Mucosa of stomach (tissue), 1 donor: ENCODE data around the gene GARIN3.

Experiments used
- H3K27me3 ChIP-seq: one replicate; pipeline ENCODE4 v1.7.0; 2013; ENCODE audit warnings: mild to moderate bottlenecking, low read length; ENCODE audit not compliant: control insufficient read depth, insufficient read depth
- H3K36me3 ChIP-seq: one replicate; pipeline ENCODE4 v1.7.0; 2013; ENCODE audit warnings: low read length; ENCODE audit not compliant: control insufficient read depth, insufficient read depth
- H3K4me1 ChIP-seq: one replicate; pipeline ENCODE4 v1.7.0; 2013; ENCODE audit warnings: mild to moderate bottlenecking, low read length; ENCODE audit not compliant: control insufficient read depth, insufficient read depth
- H3K4me3 ChIP-seq: one replicate; pipeline ENCODE4 v1.7.0; 2013; ENCODE audit warnings: low read length
- H3K9ac ChIP-seq: one replicate; pipeline ENCODE4 v1.7.0; 2013; ENCODE audit warnings: mild to moderate bottlenecking, low read length, moderate library complexity
- H3K9me3 ChIP-seq: one replicate; pipeline ENCODE4 v1.7.0; 2013; ENCODE audit warnings: mild to moderate bottlenecking, low read length, moderate library complexity; ENCODE audit not compliant: control insufficient read depth
- donor health status: Pancreatic carcinoma.

The GARIN3 gene

GRCh38 chr5:157180374-157181264 is 14.6 kb upstream of the GARIN3 start, which contains the start of gene ITK:
Gene ITK, plus strand, starts transcription at chr5:157180840. Its CDS starts 138 bp downstream, at chr5:157180978.
- Histone ChIP-seq H3K36me3 (no peaks in the 10 kb centered on the region), H3K9me3 (no peaks in the 10 kb centered on the region), H3K4me3 (no peak within 1 kb of the TSS), H3K9ac (no peak within 1 kb of the TSS), H3K27me3 (no peaks in the 10 kb centered on the region), H3K4me1 (no peaks in the 10 kb centered on the region)

GRCh38 chr5:157178966-157179365 is 12.9 kb upstream of the GARIN3 start:
- Histone ChIP-seq H3K4me3 (no peak overlapping the region), H3K27me3 (no peaks in the 10 kb centered on the region), H3K9me3 (no peaks in the 10 kb centered on the region), H3K9ac (no peak overlapping the region), H3K36me3 (no peaks in the 10 kb centered on the region), H3K4me1 (no peaks in the 10 kb centered on the region)

GRCh38 chr5:157177953-157178352 is 11.9 kb upstream of the GARIN3 start:
- no peaks in the 10 kb centered on the region for H3K9me3 ChIP-seq
- no peak overlapping the region for H3K4me3 ChIP-seq
- no peak overlapping the region for H3K9ac ChIP-seq
- H3K36me3 ChIP-seq = no peaks in the 10 kb centered on the region
- no peaks in the 10 kb centered on the region for H3K4me1 ChIP-seq
- no peaks in the 10 kb centered on the region for H3K27me3 ChIP-seq

GRCh38 chr5:157175071-157175612 is 9.1 kb upstream of the GARIN3 start:
- Histone ChIP-seq H3K27me3 (no peaks in the 10 kb centered on the region), H3K4me1 (no peaks in the 10 kb centered on the region), H3K36me3 (no peaks in the 10 kb centered on the region), H3K9ac (no peak overlapping the region), H3K4me3 (no peak overlapping the region), H3K9me3 (no peaks in the 10 kb centered on the region)

GRCh38 chr5:157172403-157172802 is 6.3 kb upstream of the GARIN3 start:
- Histone ChIP-seq H3K9me3 (no peaks in the 10 kb centered on the region), H3K4me1 (no peaks in the 10 kb centered on the region), H3K4me3 (no peak overlapping the region), H3K9ac (no peak overlapping the region), H3K36me3 (no peaks in the 10 kb centered on the region), H3K27me3 (no peaks in the 10 kb centered on the region)

GRCh38 chr5:157168286-157168685 is 2.2 kb upstream of the GARIN3 start:
- no peaks in the 10 kb centered on the region for H3K9me3 ChIP-seq
- H3K4me3 ChIP-seq = no peak overlapping the region
- H3K27me3 ChIP-seq = no peaks in the 10 kb centered on the region
- H3K4me1 ChIP-seq = no peaks in the 10 kb centered on the region
- H3K9ac ChIP-seq = no peak overlapping the region
- H3K36me3 ChIP-seq = no peaks in the 10 kb centered on the region

GRCh38 chr5:157167214-157167621 is 1.2 kb upstream of the GARIN3 start:
- no peak overlapping the region for H3K9ac ChIP-seq
- no peak overlapping the region for H3K4me3 ChIP-seq
- H3K4me1 ChIP-seq = no peaks in the 10 kb centered on the region
- no peaks in the 10 kb centered on the region for H3K27me3 ChIP-seq
- no peaks in the 10 kb centered on the region for H3K36me3 ChIP-seq
- no peaks in the 10 kb centered on the region for H3K9me3 ChIP-seq

- H3K9ac ChIP-seq = no peak overlapping the region
- no peaks in the 10 kb centered on the region for H3K36me3 ChIP-seq
- H3K27me3 ChIP-seq = no peaks in the 10 kb centered on the region
- H3K4me1 ChIP-seq = no peaks in the 10 kb centered on the region
- H3K9me3 ChIP-seq = no peaks in the 10 kb centered on the region
- no peak overlapping the region for H3K4me3 ChIP-seq
Measured at GRCh38 chr5:157165668-157166067, 396 bp downstream of the GARIN3 start.

GRCh38 chr5:157165261-157165660 is 803 bp downstream of the GARIN3 start:
- H3K4me1 ChIP-seq = no peaks in the 10 kb centered on the region
- no peaks in the 10 kb centered on the region for H3K9me3 ChIP-seq
- H3K36me3 ChIP-seq = no peaks in the 10 kb centered on the region
- H3K9ac ChIP-seq = no peak overlapping the region
- no peak overlapping the region for H3K4me3 ChIP-seq
- H3K27me3 ChIP-seq = no peaks in the 10 kb centered on the region

- H3K4me3 ChIP-seq = no peak overlapping the region
- H3K9me3 ChIP-seq = no peaks in the 10 kb centered on the region
- no peaks in the 10 kb centered on the region for H3K36me3 ChIP-seq
- no peaks in the 10 kb centered on the region for H3K27me3 ChIP-seq
- no peaks in the 10 kb centered on the region for H3K4me1 ChIP-seq
- no peak overlapping the region for H3K9ac ChIP-seq
Measured at GRCh38 chr5:157164521-157164920, 1.5 kb downstream of the GARIN3 start.

GRCh38 chr5:157162919-157163510 is 3.0 kb downstream of the GARIN3 start:
- no peaks in the 10 kb centered on the region for H3K4me1 ChIP-seq
- H3K4me3 ChIP-seq = no peak overlapping the region
- H3K27me3 ChIP-seq = no peaks in the 10 kb centered on the region
- no peaks in the 10 kb centered on the region for H3K36me3 ChIP-seq
- no peak overlapping the region for H3K9ac ChIP-seq
- H3K9me3 ChIP-seq = no peaks in the 10 kb centered on the region

GRCh38 chr5:157161996-157162395 is 4.1 kb downstream of the GARIN3 start:
- no peaks in the 10 kb centered on the region for H3K36me3 ChIP-seq
- no peaks in the 10 kb centered on the region for H3K9me3 ChIP-seq
- H3K9ac ChIP-seq = no peak overlapping the region
- no peaks in the 10 kb centered on the region for H3K27me3 ChIP-seq
- no peak overlapping the region for H3K4me3 ChIP-seq
- H3K4me1 ChIP-seq = no peaks in the 10 kb centered on the region
